Neural progenitor cell (in vitro differentiated cells): ENCODE data around the gene CHRDL2. TPM values are rescaled to one million over a fixed set of nuclear protein-coding genes. Genes with fewer than 3 reads are reported as not detected.

Source experiments
- DNase-seq: peaks from one replicate; pipeline ENCODE4 v3.0.0-alpha.2; 2016; ENCODE audit warnings: low spot score
- H2AFZ ChIP-seq: fragments of 200-600 bp; sonication (generic); replicated peaks from 2 replicates; pipeline ENCODE4 v1.6.1; 2016; ENCODE audit warnings: antibody characterized with exemption
- H3F3A ChIP-seq: fragments of 200-600 bp; sonication (generic); 2 replicates; pipeline ENCODE4 v1.6.1; 2016; ENCODE audit warnings: antibody characterized with exemption, low read depth
- H3K27ac ChIP-seq: fragments of 200-600 bp; sonication (generic); 2 replicates; pipeline ENCODE4 v1.5.1; 2016; ENCODE audit warnings: mild to moderate bottlenecking
- H3K27me3 ChIP-seq: fragments of 200-600 bp; sonication (generic); 2 replicates; pipeline ENCODE4 v1.6.1; 2016; ENCODE audit warnings: mild to moderate bottlenecking, moderate library complexity
- H3K36me3 ChIP-seq: fragments of 200-600 bp; sonication (generic); 2 replicates; pipeline ENCODE4 v1.5.1; 2016
- H3K4me1 ChIP-seq: fragments of 200-600 bp; sonication (generic); 2 replicates; pipeline ENCODE4 v1.6.1; 2016; ENCODE audit warnings: mixed run types
- H3K4me2 ChIP-seq: fragments of 200-600 bp; sonication (generic); 2 replicates; pipeline ENCODE4 v1.6.1; 2016
- H3K4me3 ChIP-seq: fragments of 200-600 bp; sonication (generic); 2 replicates; pipeline ENCODE4 v1.5.1; 2016
- H3K79me2 ChIP-seq: fragments of 200-600 bp; sonication (generic); 2 replicates; pipeline ENCODE4 v1.6.1; 2016; ENCODE audit warnings: low read depth
- H3K9ac ChIP-seq: fragments of 200-600 bp; sonication (generic); 2 replicates; pipeline ENCODE4 v1.6.1; 2016
- H3K9me3 ChIP-seq: fragments of 200-600 bp; sonication (generic); 2 replicates; pipeline ENCODE4 v1.5.1; 2016; ENCODE audit warnings: low read depth
- H4K20me1 ChIP-seq: fragments of 200-600 bp; sonication (generic); 2 replicates; pipeline ENCODE4 v1.6.1; 2016; ENCODE audit warnings: low read depth
- H3K27ac Mint-ChIP-seq: 3 replicates; pipeline ENCODE4 v1.8.0; 2021; ENCODE audit warnings: mixed read lengths
- H3K27me3 Mint-ChIP-seq: 2 replicates; pipeline ENCODE4 v1.8.0; 2022; ENCODE audit warnings: low read depth, mild to moderate bottlenecking, inconsistent platforms, moderate library complexity, mixed read lengths; ENCODE audit not compliant: insufficient read depth
- H3K36me3 Mint-ChIP-seq: 3 replicates; pipeline ENCODE4 v1.8.0; 2021; ENCODE audit warnings: mixed read lengths
- H3K4me1 Mint-ChIP-seq: 3 replicates; pipeline ENCODE4 v1.8.0; 2021; ENCODE audit warnings: mixed read lengths
- H3K4me3 Mint-ChIP-seq: 3 replicates; pipeline ENCODE4 v1.8.0; 2021; ENCODE audit warnings: mild to moderate bottlenecking, moderate library complexity, mixed read lengths
- H3K9me3 Mint-ChIP-seq: 3 replicates; pipeline ENCODE4 v1.8.0; 2020; ENCODE audit warnings: mixed read lengths
- EZH2 ChIP-seq: fragments of 200-600 bp; sonication (generic); IDR thresholded peaks from 2 replicates; pipeline ENCODE4 v1.6.1; 2017; ENCODE audit warnings: antibody characterized with exemption, mild to moderate bottlenecking, moderate library complexity
- EZH2phosphoT487 ChIP-seq: fragments of 200-600 bp; sonication (generic); IDR thresholded peaks from 2 replicates; pipeline ENCODE4 v1.6.1; 2017; ENCODE audit warnings: antibody characterized with exemption
- total RNA-seq: library from RNA; depleted of rRNA; stranded (reverse); fragments of >200 nt; gene quantifications from 2 replicates; pipeline ENCODE4 v1.2.3, GENCODE V29; 2015; ENCODE audit warnings: low replicate concordance
- TF ChIP-seq, protein P1 (sequence below): fragments of 200-600 bp; sonication (generic); IDR thresholded peaks from 2 replicates; pipeline ENCODE4 v1.5.1; 2017; ENCODE audit warnings: antibody characterized with exemption, mild to moderate bottlenecking

CHRDL2 gene
- total RNA-seq, 1 donor from 2014 or later: not detected

- no peaks in the 10 kb centered on the region for H3K9me3 ChIP-seq
- H3K4me3 Mint-ChIP-seq: no peak overlapping the region
- no peak for DNase-seq
- H3K4me3 ChIP-seq: no peak overlapping the region
- H3K27me3 Mint-ChIP-seq: no peaks in the 10 kb centered on the region
- H3K27ac ChIP-seq: no peak overlapping the region
- no peaks in the 10 kb centered on the region for H4K20me1 ChIP-seq
- peaks cover 7% of the 10 kb centered on the region for H3K4me1 Mint-ChIP-seq
- no peaks in the 10 kb centered on the region for H3K9me3 Mint-ChIP-seq
- no peaks in the 10 kb centered on the region for H3F3A ChIP-seq
- H3K79me2 ChIP-seq: no peaks in the 10 kb centered on the region
- H2AFZ ChIP-seq: no peak overlapping the region
- peaks cover 3% of the 10 kb centered on the region for H3K4me1 ChIP-seq
- H3K36me3 Mint-ChIP-seq: peaks cover 2% of the 10 kb centered on the region
- no peak overlapping the region for H3K4me2 ChIP-seq
- no peak overlapping the region for H3K27ac Mint-ChIP-seq
- H3K36me3 ChIP-seq: no peaks in the 10 kb centered on the region
- no peak overlapping the region for H3K9ac ChIP-seq
- TF ChIP-seq, protein P1, sequence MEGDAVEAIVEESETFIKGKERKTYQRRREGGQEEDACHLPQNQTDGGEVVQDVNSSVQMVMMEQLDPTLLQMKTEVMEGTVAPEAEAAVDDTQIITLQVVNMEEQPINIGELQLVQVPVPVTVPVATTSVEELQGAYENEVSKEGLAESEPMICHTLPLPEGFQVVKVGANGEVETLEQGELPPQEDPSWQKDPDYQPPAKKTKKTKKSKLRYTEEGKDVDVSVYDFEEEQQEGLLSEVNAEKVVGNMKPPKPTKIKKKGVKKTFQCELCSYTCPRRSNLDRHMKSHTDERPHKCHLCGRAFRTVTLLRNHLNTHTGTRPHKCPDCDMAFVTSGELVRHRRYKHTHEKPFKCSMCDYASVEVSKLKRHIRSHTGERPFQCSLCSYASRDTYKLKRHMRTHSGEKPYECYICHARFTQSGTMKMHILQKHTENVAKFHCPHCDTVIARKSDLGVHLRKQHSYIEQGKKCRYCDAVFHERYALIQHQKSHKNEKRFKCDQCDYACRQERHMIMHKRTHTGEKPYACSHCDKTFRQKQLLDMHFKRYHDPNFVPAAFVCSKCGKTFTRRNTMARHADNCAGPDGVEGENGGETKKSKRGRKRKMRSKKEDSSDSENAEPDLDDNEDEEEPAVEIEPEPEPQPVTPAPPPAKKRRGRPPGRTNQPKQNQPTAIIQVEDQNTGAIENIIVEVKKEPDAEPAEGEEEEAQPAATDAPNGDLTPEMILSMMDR: no peak
- TF ChIP-seq EZH2phosphoT487 (no peak), EZH2 (no peak)
- H3K27me3 ChIP-seq: no peaks in the 10 kb centered on the region
Observed at GRCh38 chr11:74673693-74674360, 57.4 kb downstream of the CHRDL2 start.

GRCh38 chr11:74672956-74673692 lies 58.1 kb downstream of the CHRDL2 start:
- no peaks in the 10 kb centered on the region for H3K79me2 ChIP-seq
- no peak overlapping the region for H3K4me3 Mint-ChIP-seq
- H4K20me1 ChIP-seq: no peaks in the 10 kb centered on the region
- no peaks in the 10 kb centered on the region for H3K36me3 ChIP-seq
- no peaks in the 10 kb centered on the region for H3K9me3 Mint-ChIP-seq
- no peak overlapping the region for H3K4me2 ChIP-seq
- no peaks in the 10 kb centered on the region for H3K27me3 ChIP-seq
- TF ChIP-seq, protein P1: no peak
- no peak for TF ChIP-seq EZH2
- TF ChIP-seq EZH2phosphoT487: no peak
- no peaks in the 10 kb centered on the region for H3K9me3 ChIP-seq
- H3K4me1 Mint-ChIP-seq: peaks cover 7% of the 10 kb centered on the region
- H3K27me3 Mint-ChIP-seq: no peaks in the 10 kb centered on the region
- no peak for DNase-seq
- H3K27ac Mint-ChIP-seq: no peak overlapping the region
- H3K4me1 ChIP-seq: peaks cover 3% of the 10 kb centered on the region
- H3F3A ChIP-seq: no peaks in the 10 kb centered on the region
- H3K4me3 ChIP-seq: no peak overlapping the region
- H3K27ac ChIP-seq: no peak overlapping the region
- no peak overlapping the region for H2AFZ ChIP-seq
- H3K36me3 Mint-ChIP-seq: peaks cover 2% of the 10 kb centered on the region
- H3K9ac ChIP-seq: no peak overlapping the region

GRCh38 chr11:74672332-74672955 lies 58.8 kb downstream of the CHRDL2 start:
- no peaks in the 10 kb centered on the region for H3F3A ChIP-seq
- H3K79me2 ChIP-seq: no peaks in the 10 kb centered on the region
- no peak for TF ChIP-seq EZH2
- TF ChIP-seq, protein P1: no peak
- TF ChIP-seq EZH2phosphoT487: no peak
- peaks cover 2% of the 10 kb centered on the region for H3K36me3 Mint-ChIP-seq
- no peak overlapping the region for H3K9ac ChIP-seq
- H4K20me1 ChIP-seq: no peaks in the 10 kb centered on the region
- peaks cover 3% of the 10 kb centered on the region for H3K4me1 ChIP-seq
- H2AFZ ChIP-seq: no peak overlapping the region
- H3K36me3 ChIP-seq: no peaks in the 10 kb centered on the region
- H3K4me3 ChIP-seq: no peak overlapping the region
- no peaks in the 10 kb centered on the region for H3K27me3 Mint-ChIP-seq
- H3K27ac ChIP-seq: no peak overlapping the region
- no peak overlapping the region for H3K27ac Mint-ChIP-seq
- no peak overlapping the region for H3K4me3 Mint-ChIP-seq
- H3K9me3 ChIP-seq: no peaks in the 10 kb centered on the region
- no peak overlapping the region for H3K4me2 ChIP-seq
- H3K27me3 ChIP-seq: no peaks in the 10 kb centered on the region
- no peak for DNase-seq
- H3K4me1 Mint-ChIP-seq: peaks cover 7% of the 10 kb centered on the region
- no peaks in the 10 kb centered on the region for H3K9me3 Mint-ChIP-seq
